Neural cell (in vitro differentiated cells): ENCODE data around the gene TRPM4. TPM values are rescaled to one million over a fixed set of nuclear protein-coding genes. Genes with fewer than 3 reads are reported as not detected.

Source experiments
- H2AFZ ChIP-seq: fragments of 200-600, 300-800 bp; sonication (generic), shearing (Covaris generic); 2 replicates; pipeline ENCODE4 v1.6.0; 2014; ENCODE audit warnings: low read depth, mild to moderate bottlenecking, antibody characterized with exemption, low read length, moderate library complexity
- H3F3A ChIP-seq: fragments of 200-600 bp; shearing (Covaris generic); 2 replicates; pipeline ENCODE4 v1.6.1; 2016; ENCODE audit warnings: mild to moderate bottlenecking, moderate library complexity, mixed read lengths, antibody characterized with exemption, low read length; ENCODE audit not compliant: insufficient read depth, poor library complexity, severe bottlenecking
- H3K27ac ChIP-seq: fragments of 200-600, 300-800 bp; sonication (generic), shearing (Covaris generic); 2 replicates; pipeline ENCODE4 v1.5.1; 2014; ENCODE audit warnings: mild to moderate bottlenecking, low read length, moderate library complexity
- H3K27me3 ChIP-seq: fragments of 300-800, 200-600 bp; sonication (generic), shearing (Covaris generic); 2 replicates; pipeline ENCODE4 v1.6.0; 2014; ENCODE audit warnings: mild to moderate bottlenecking, low read depth, low read length, moderate library complexity; ENCODE audit not compliant: insufficient read depth
- H3K36me3 ChIP-seq: fragments of 300-800, 200-600 bp; sonication (generic), shearing (Covaris generic); 2 replicates; pipeline ENCODE4 v1.5.1; 2014; ENCODE audit warnings: mild to moderate bottlenecking, antibody characterized with exemption, low read length, moderate library complexity; ENCODE audit not compliant: insufficient read depth
- H3K4me2 ChIP-seq: fragments of 300-800, 200-600 bp; sonication (generic), shearing (Covaris generic); 2 replicates; pipeline ENCODE4 v1.6.0; 2014; ENCODE audit warnings: mild to moderate bottlenecking, low read length
- H3K4me3 ChIP-seq: fragments of 300-800, 200-600 bp; sonication (generic), shearing (Covaris generic); 2 replicates; pipeline ENCODE4 v1.5.1; 2014; ENCODE audit warnings: mild to moderate bottlenecking, low read length, moderate library complexity
- H3K79me2 ChIP-seq: fragments of 200-600 bp; shearing (Covaris generic); replicated peaks from 2 replicates; pipeline ENCODE4 v1.6.0; 2014; ENCODE audit warnings: mild to moderate bottlenecking, low read length, moderate library complexity; ENCODE audit not compliant: insufficient read depth
- H3K9ac ChIP-seq: fragments of 300-800, 200-600 bp; sonication (generic), shearing (Covaris generic); 2 replicates; pipeline ENCODE4 v1.6.1; 2016; ENCODE audit warnings: mild to moderate bottlenecking, low read length, mixed read lengths
- H3K9me2 ChIP-seq: fragments of 200-600 bp; shearing (Covaris generic); 2 replicates; pipeline ENCODE4 v1.6.1; 2016; ENCODE audit warnings: mild to moderate bottlenecking, low read length, mixed read lengths; ENCODE audit not compliant: insufficient read depth
- H3K9me3 ChIP-seq: fragments of 200-600, 300-800 bp; sonication (generic), shearing (Covaris generic); 2 replicates; pipeline ENCODE4 v1.6.1; 2016; ENCODE audit warnings: mild to moderate bottlenecking, mixed run types, low read length, moderate library complexity, mixed read lengths
- H4K20me1 ChIP-seq: fragments of 200-600 bp; shearing (Covaris generic); 2 replicates; pipeline ENCODE4 v1.6.1; 2016; ENCODE audit warnings: mild to moderate bottlenecking, mixed run types; ENCODE audit not compliant: insufficient read depth
- CTCF ChIP-seq: fragments of 450-650 bp; IDR thresholded peaks from 2 replicates; pipeline ENCODE4 v1.5.1; 2014; ENCODE audit warnings: antibody characterized with exemption, mild to moderate bottlenecking, moderate library complexity; ENCODE audit not compliant: poor library complexity, severe bottlenecking
- EP300 ChIP-seq: fragments of 450-650 bp; conservative IDR thresholded peaks from 2 replicates; pipeline ENCODE4 v1.6.1; 2014; ENCODE audit warnings: antibody characterized with exemption, mild to moderate bottlenecking, moderate library complexity; ENCODE audit not compliant: poor library complexity, severe bottlenecking
- EZH2 ChIP-seq: fragments of 200-600, 300-800 bp; shearing (Covaris generic), sonication (generic); IDR thresholded peaks from 2 replicates; pipeline ENCODE4 v1.6.1; 2014; ENCODE audit warnings: antibody characterized with exemption, low read length, borderline replicate concordance, mild to moderate bottlenecking; ENCODE audit not compliant: insufficient read depth, poor library complexity, severe bottlenecking
- MXI1 ChIP-seq: fragments of 450-650 bp; conservative IDR thresholded peaks from 2 replicates; pipeline ENCODE4 v1.6.1; 2014; ENCODE audit warnings: antibody characterized with exemption, mild to moderate bottlenecking; ENCODE audit not compliant: poor library complexity, severe bottlenecking
- POLR2AphosphoS5 ChIP-seq: IDR thresholded peaks from 2 replicates; pipeline ENCODE4 v1.6.1; 2012
- RAD21 ChIP-seq: fragments of 450-650 bp; conservative IDR thresholded peaks from 2 replicates; pipeline ENCODE4 v1.6.1; 2014; ENCODE audit warnings: antibody characterized with exemption, mild to moderate bottlenecking, moderate library complexity
- REST ChIP-seq: IDR thresholded peaks from 2 replicates; pipeline ENCODE4 v1.6.1; 2012; ENCODE audit warnings: borderline replicate concordance
- SMC3 ChIP-seq: fragments of 450-650 bp; conservative IDR thresholded peaks from 2 replicates; pipeline ENCODE4 v1.6.1; 2014; ENCODE audit warnings: antibody characterized with exemption, mild to moderate bottlenecking, moderate library complexity; ENCODE audit not compliant: poor library complexity
- TAF1 ChIP-seq: IDR thresholded peaks from 2 replicates; pipeline ENCODE4 v1.6.1; 2012; ENCODE audit warnings: low read depth
- polyA plus RNA-seq: library from polyadenylated mRNA; depleted of rRNA; stranded (reverse); fragments of >200 nt; gene quantifications from 2 replicates; pipeline ENCODE4 v1.2.3, GENCODE V29; 2014

TRPM4 gene
- polyA plus RNA-seq, 1 donor from 2014 or later, result 42.5 TPM

GRCh38 chr19:49194408-49194807, 36.8 kb downstream of the TRPM4 start:
- no peak overlapping the region for H3K4me3 ChIP-seq
- H3K9me2 ChIP-seq, result no peaks in the 10 kb centered on the region
- no peak overlapping the region for H2AFZ ChIP-seq
- H3K27me3 ChIP-seq, result no peaks in the 10 kb centered on the region
- H3K9ac ChIP-seq, result no peak overlapping the region
- no peaks in the 10 kb centered on the region for H3K9me3 ChIP-seq
- H3K4me2 ChIP-seq, result no peak overlapping the region
- no peaks in the 10 kb centered on the region for H4K20me1 ChIP-seq
- H3F3A ChIP-seq, result no peaks in the 10 kb centered on the region
- peaks cover 11% of the 10 kb centered on the region for H3K36me3 ChIP-seq
- no peak overlapping the region for H3K27ac ChIP-seq
- no peaks in the 10 kb centered on the region for H3K79me2 ChIP-seq
- TF ChIP-seq MXI1, result no peak
- no peak for TF ChIP-seq REST
- no peak for TF ChIP-seq SMC3
- no peak for TF ChIP-seq TAF1
- no peak for TF ChIP-seq EP300
- TF ChIP-seq RAD21, result no peak
- no peak for TF ChIP-seq POLR2AphosphoS5
- TF ChIP-seq EZH2, result no peak
- TF ChIP-seq CTCF, result no peak

GRCh38 chr19:49196527-49197240, 39.1 kb downstream of the TRPM4 start:
- Histone ChIP-seq H3K4me2 (no peak overlapping the region), H3K79me2 (no peaks in the 10 kb centered on the region), H2AFZ (no peak overlapping the region), H3K9me3 (no peaks in the 10 kb centered on the region), H4K20me1 (no peaks in the 10 kb centered on the region), H3K27ac (no peak overlapping the region), H3K4me3 (no peak overlapping the region), H3K9ac (no peak overlapping the region), H3F3A (no peaks in the 10 kb centered on the region), H3K9me2 (no peaks in the 10 kb centered on the region), H3K36me3 (no peaks in the 10 kb centered on the region), H3K27me3 (no peaks in the 10 kb centered on the region)
- TF ChIP-seq MXI1, result no peak
- no peak for TF ChIP-seq TAF1
- no peak for TF ChIP-seq EP300
- no peak for TF ChIP-seq REST
- TF ChIP-seq CTCF, result no peak
- TF ChIP-seq EZH2, result no peak
- no peak for TF ChIP-seq SMC3
- TF ChIP-seq POLR2AphosphoS5, result no peak
- no peak for TF ChIP-seq RAD21
